Smooth muscle cell (in vitro differentiated cells): ENCODE measurements around the gene ADK. TPM values are rescaled to one million over a fixed set of nuclear protein-coding genes. Genes with fewer than 3 reads are reported as not detected.

Experiments used
- DNase-seq: peaks from one replicate; lab custom pipeline; 2025; ENCODE audit not compliant: unreplicated experiment; lab: John Stamatoyannopoulos, UW
- H2AFZ ChIP-seq: fragments of 200-600 bp; sonication (generic); 2 replicates; pipeline ENCODE4 v1.6.0; 2016; ENCODE audit warnings: antibody characterized with exemption, low read depth, mild to moderate bottlenecking
- H3F3A ChIP-seq: fragments of 200-600 bp; sonication (generic); 2 replicates; pipeline ENCODE4 v1.6.0; 2017; ENCODE audit warnings: antibody characterized with exemption, low read depth
- H3K27ac ChIP-seq: fragments of 200-600 bp; sonication (generic); 2 replicates; pipeline ENCODE4 v1.5.1; 2016; ENCODE audit warnings: low read depth, mild to moderate bottlenecking
- H3K27me3 ChIP-seq: fragments of 200-600 bp; sonication (generic); 2 replicates; pipeline ENCODE4 v1.6.1; 2016; ENCODE audit warnings: low read depth, mild to moderate bottlenecking
- H3K36me3 ChIP-seq: fragments of 200-600 bp; sonication (generic); 2 replicates; pipeline ENCODE4 v1.5.1; 2016; ENCODE audit warnings: low read depth
- H3K4me1 ChIP-seq: fragments of 200-600 bp; sonication (generic); 2 replicates; pipeline ENCODE4 v1.5.1; 2016; ENCODE audit warnings: low read depth
- H3K4me2 ChIP-seq: fragments of 200-600 bp; sonication (generic); 2 replicates; pipeline ENCODE4 v1.6.0; 2016; ENCODE audit warnings: mild to moderate bottlenecking
- H3K4me3 ChIP-seq: fragments of 200-600 bp; sonication (generic); 2 replicates; pipeline ENCODE4 v1.5.1; 2016; ENCODE audit warnings: mild to moderate bottlenecking
- H3K79me2 ChIP-seq: fragments of 200-600 bp; sonication (generic); 2 replicates; pipeline ENCODE4 v1.6.0; 2016; ENCODE audit warnings: low read depth, mild to moderate bottlenecking
- H3K9ac ChIP-seq: fragments of 200-600 bp; sonication (generic); 2 replicates; pipeline ENCODE4 v1.6.0; 2016; ENCODE audit warnings: low read depth
- H3K9me3 ChIP-seq: fragments of 200-600 bp; sonication (generic); replicated peaks from 2 replicates; pipeline ENCODE4 v1.5.1; 2016; ENCODE audit warnings: low read depth
- H4K20me1 ChIP-seq: fragments of 200-600 bp; sonication (generic); 2 replicates; pipeline ENCODE4 v1.6.0; 2016; ENCODE audit warnings: low read depth
- WGBS: methylation state at CpG from one replicate; pipeline ENCODE4 v1.1.7; 2016; ENCODE audit warnings: low lambda C conversion rate; 5-methylcytosine and 5-hydroxymethylcytosine counted together
- polyA plus RNA-seq: library from polyadenylated mRNA; unstranded; fragments of >200 nt; fragmentation: Nextera tagmentation; extraction: Ambion mirVana; gene quantifications from 2 replicates; pipeline ENCODE4 v1.2.1, GENCODE V29; 2016
- total RNA-seq: library from RNA; depleted of rRNA; stranded (reverse); fragments of >200 nt; gene quantifications from 2 replicates; pipeline ENCODE4 v1.2.3, GENCODE V29; 2014
- TF ChIP-seq, protein P1 (sequence below): fragments of 200-600 bp; sonication (generic); IDR thresholded peaks from 2 replicates; pipeline ENCODE4 v1.5.1; 2017; ENCODE audit warnings: borderline replicate concordance, mild to moderate bottlenecking, antibody characterized with exemption; ENCODE audit not compliant: insufficient read depth, poor library complexity, severe bottlenecking

The ADK gene
- total and polyA plus RNA-seq, 2 experiments from 2014 or later = 19.4 to 25.1 TPM

DNA sequence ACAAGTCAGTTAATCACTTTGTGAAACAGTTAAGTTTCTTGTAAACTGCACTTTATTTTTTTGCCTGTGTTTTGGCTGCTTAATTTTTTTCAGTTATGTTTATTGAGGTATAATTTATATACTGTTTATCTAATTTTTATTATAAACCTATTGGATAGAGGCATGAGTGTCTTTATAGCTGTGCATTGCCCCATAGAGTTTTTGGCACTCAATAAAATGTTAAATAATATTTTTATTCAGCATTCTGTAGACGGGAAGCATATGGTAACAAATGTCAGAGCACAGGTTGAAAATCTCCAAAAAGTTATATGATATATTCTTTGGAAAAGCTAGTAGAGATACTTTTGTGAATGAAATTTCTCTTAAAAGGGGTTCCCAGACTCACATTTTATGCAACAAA, 431.5 kb downstream of the ADK start:
- Histone ChIP-seq H4K20me1 (no peaks in the 10 kb centered on the region), H3K9ac (no peak overlapping the region), H3K27ac (no peak overlapping the region), H3K27me3 (no peaks in the 10 kb centered on the region), H3K79me2 (no peaks in the 10 kb centered on the region), H3K4me2 (no peak overlapping the region), H3K9me3 (no peaks in the 10 kb centered on the region), H3K4me3 (no peak overlapping the region), H3F3A (no peaks in the 10 kb centered on the region), H3K4me1 (peaks cover 4% of the 10 kb centered on the region), H3K36me3 (no peaks in the 10 kb centered on the region), H2AFZ (no peak overlapping the region)
- DNase-seq = no peak
- 100% methylated on average over 1 of the region's 1 CpG for WGBS
- TF ChIP-seq, protein P1, sequence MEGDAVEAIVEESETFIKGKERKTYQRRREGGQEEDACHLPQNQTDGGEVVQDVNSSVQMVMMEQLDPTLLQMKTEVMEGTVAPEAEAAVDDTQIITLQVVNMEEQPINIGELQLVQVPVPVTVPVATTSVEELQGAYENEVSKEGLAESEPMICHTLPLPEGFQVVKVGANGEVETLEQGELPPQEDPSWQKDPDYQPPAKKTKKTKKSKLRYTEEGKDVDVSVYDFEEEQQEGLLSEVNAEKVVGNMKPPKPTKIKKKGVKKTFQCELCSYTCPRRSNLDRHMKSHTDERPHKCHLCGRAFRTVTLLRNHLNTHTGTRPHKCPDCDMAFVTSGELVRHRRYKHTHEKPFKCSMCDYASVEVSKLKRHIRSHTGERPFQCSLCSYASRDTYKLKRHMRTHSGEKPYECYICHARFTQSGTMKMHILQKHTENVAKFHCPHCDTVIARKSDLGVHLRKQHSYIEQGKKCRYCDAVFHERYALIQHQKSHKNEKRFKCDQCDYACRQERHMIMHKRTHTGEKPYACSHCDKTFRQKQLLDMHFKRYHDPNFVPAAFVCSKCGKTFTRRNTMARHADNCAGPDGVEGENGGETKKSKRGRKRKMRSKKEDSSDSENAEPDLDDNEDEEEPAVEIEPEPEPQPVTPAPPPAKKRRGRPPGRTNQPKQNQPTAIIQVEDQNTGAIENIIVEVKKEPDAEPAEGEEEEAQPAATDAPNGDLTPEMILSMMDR = no peak

DNA sequence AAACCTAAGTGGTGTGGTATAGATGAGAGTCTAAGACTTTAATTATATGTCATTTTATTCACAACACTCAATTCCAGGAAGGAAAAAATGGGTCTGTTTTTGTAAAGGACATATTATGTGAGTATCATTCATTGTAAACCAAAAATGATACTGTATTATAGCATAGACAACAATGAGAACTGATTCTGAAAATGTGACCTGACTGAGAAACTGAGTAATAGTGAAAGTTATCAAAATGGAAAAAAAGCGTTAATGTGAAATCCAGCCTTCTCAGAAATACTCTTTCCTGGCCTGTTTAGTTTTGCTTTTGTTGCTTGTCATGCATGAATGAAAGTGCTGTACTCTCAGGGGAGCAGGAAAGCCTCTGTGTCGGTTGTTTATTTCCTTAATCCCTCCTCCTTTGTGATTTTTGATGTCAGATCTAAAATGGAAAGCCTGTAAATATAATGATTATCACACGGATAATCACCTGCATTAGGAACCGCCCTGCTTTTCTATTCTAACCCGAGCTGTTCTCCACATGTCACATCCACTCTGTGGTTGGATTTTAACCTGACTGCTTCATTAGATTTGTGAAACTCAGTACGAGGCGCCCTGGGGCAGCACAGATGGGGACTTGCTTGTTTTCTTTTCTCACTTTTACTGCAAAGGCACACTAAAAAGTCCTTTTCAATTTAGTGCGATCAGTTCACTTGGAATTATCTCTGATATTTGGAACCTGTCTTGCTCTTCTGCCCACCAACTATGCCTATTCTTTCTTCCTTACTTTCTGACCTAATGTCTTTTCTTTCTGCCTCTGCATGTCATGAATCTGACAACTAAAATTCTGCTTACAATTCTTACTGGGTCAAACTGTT, 434.4 kb downstream of the ADK start:
- WGBS = 67% methylated on average over 8 of the region's 8 CpGs
- peaks cover 4% of the 10 kb centered on the region for H3K4me1 ChIP-seq
- no peak overlapping the region for H3K4me3 ChIP-seq
- TF ChIP-seq, protein P1 = no peak
- no peak overlapping the region for H3K9ac ChIP-seq
- DNase-seq = no peak
- H4K20me1 ChIP-seq = no peaks in the 10 kb centered on the region
- H3K79me2 ChIP-seq = no peaks in the 10 kb centered on the region
- no peaks in the 10 kb centered on the region for H3F3A ChIP-seq
- no peak overlapping the region for H3K27ac ChIP-seq
- no peaks in the 10 kb centered on the region for H3K27me3 ChIP-seq
- no peaks in the 10 kb centered on the region for H3K9me3 ChIP-seq
- no peaks in the 10 kb centered on the region for H3K36me3 ChIP-seq
- H2AFZ ChIP-seq = no peak overlapping the region
- no peak overlapping the region for H3K4me2 ChIP-seq

DNA sequence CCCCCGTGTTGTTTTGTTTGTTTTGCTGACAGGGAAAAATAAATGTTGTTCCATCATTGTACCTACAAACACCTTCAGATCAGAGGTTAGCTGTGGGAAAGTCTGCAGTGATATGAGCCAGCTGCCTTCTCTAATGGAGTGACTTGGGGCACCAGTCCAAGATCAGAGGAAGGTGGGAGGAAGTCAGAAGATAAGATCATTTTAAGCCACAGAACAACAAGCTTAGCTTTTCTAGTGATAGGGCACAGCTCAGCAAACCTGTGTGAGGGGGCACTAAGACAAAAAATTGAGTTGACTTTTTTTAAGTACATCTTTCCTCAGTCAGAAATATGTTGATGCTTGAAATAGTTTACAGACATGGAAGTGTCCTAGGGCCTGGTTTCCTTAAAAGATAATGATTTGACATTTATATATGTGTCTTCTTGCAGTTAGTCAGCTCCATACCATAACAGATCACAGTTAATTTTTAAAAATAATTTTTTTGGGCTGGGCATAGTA, 435.1 kb downstream of the ADK start:
- 59% methylated on average over 1 of the region's 1 CpG for WGBS
- no peaks in the 10 kb centered on the region for H3K9me3 ChIP-seq
- H3K36me3 ChIP-seq = no peaks in the 10 kb centered on the region
- H3K9ac ChIP-seq = no peak overlapping the region
- no peak for DNase-seq
- H3K27ac ChIP-seq = no peak overlapping the region
- peaks cover 4% of the 10 kb centered on the region for H3K4me1 ChIP-seq
- H3K4me2 ChIP-seq = no peak overlapping the region
- H2AFZ ChIP-seq = no peak overlapping the region
- TF ChIP-seq, protein P1 = no peak
- no peaks in the 10 kb centered on the region for H3K79me2 ChIP-seq
- H3F3A ChIP-seq = no peaks in the 10 kb centered on the region
- H3K4me3 ChIP-seq = no peak overlapping the region
- H4K20me1 ChIP-seq = no peaks in the 10 kb centered on the region
- H3K27me3 ChIP-seq = no peaks in the 10 kb centered on the region
